ENCODE measurements around the gene PCDH9.

PCDH9 gene

DNA sequence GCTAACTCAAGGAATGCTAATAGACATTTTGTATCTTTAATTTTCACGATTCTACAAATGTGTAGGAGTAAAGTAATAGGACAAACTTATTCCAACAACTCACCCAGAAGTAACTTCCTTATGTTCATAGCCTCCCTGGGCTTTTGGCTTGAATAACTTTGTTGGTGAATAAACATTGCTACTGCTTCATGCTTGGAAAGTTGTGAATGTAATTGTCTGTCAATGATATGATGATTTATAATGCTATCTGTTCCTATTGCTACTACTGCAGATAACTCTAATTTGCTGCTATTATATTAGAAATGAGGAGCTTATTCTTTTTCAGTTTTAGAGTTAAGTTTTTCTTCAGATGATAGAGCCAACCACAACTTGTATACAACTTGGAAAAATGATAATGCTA is 307.7 kb downstream of the PCDH9 start:
- Histone ChIP-seq H3K27me3 (ENCODE audit: insufficient read depth, poor library complexity, severe bottlenecking) (no peaks in the 10 kb centered on the region), H3K27ac (replicated peaks) (no peak overlapping the region), H3K4me3 (replicated peaks; ENCODE audit: insufficient read depth, low read length) (no peak overlapping the region)
- DNase-seq (ENCODE audit: low read depth in 1 of 2, low spot score in 1 of 2), result no peak
- TF ChIP-seq, protein P1, sequence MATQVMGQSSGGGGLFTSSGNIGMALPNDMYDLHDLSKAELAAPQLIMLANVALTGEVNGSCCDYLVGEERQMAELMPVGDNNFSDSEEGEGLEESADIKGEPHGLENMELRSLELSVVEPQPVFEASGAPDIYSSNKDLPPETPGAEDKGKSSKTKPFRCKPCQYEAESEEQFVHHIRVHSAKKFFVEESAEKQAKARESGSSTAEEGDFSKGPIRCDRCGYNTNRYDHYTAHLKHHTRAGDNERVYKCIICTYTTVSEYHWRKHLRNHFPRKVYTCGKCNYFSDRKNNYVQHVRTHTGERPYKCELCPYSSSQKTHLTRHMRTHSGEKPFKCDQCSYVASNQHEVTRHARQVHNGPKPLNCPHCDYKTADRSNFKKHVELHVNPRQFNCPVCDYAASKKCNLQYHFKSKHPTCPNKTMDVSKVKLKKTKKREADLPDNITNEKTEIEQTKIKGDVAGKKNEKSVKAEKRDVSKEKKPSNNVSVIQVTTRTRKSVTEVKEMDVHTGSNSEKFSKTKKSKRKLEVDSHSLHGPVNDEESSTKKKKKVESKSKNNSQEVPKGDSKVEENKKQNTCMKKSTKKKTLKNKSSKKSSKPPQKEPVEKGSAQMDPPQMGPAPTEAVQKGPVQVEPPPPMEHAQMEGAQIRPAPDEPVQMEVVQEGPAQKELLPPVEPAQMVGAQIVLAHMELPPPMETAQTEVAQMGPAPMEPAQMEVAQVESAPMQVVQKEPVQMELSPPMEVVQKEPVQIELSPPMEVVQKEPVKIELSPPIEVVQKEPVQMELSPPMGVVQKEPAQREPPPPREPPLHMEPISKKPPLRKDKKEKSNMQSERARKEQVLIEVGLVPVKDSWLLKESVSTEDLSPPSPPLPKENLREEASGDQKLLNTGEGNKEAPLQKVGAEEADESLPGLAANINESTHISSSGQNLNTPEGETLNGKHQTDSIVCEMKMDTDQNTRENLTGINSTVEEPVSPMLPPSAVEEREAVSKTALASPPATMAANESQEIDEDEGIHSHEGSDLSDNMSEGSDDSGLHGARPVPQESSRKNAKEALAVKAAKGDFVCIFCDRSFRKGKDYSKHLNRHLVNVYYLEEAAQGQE (IDR thresholded peaks at IDR 0.05; ENCODE audit: insufficient replicate concordance, low read depth), result no peak
- TF ChIP-seq GABPA (IDR thresholded peaks at IDR 0.05; ENCODE audit: low read depth) (no peak), CTCF (IDR thresholded peaks at IDR 0.05; ENCODE audit: insufficient read depth, low read length) (no peak), POLR2AphosphoS5 (IDR thresholded peaks at IDR 0.05; ENCODE audit: low read depth) (no peak), SPI1 (IDR thresholded peaks at IDR 0.05; ENCODE audit: borderline replicate concordance, low read depth) (no peak)

GRCh38 chr13:66921437-66921836 is 308.7 kb downstream of the PCDH9 start:
- H3K4me3 ChIP-seq (replicated peaks; ENCODE audit: insufficient read depth, low read length), result no peak overlapping the region
- no peaks in the 10 kb centered on the region for H3K27me3 ChIP-seq (ENCODE audit: insufficient read depth, poor library complexity, severe bottlenecking)
- H3K27ac ChIP-seq (replicated peaks), result no peak overlapping the region
- TF ChIP-seq POLR2AphosphoS5 (IDR thresholded peaks at IDR 0.05; ENCODE audit: low read depth), result no peak
- TF ChIP-seq GABPA (IDR thresholded peaks at IDR 0.05; ENCODE audit: low read depth), result no peak
- TF ChIP-seq CTCF (IDR thresholded peaks at IDR 0.05; ENCODE audit: insufficient read depth, low read length), result no peak
- TF ChIP-seq, protein P1 (IDR thresholded peaks at IDR 0.05; ENCODE audit: insufficient replicate concordance, low read depth), result no peak
- no peak for TF ChIP-seq SPI1 (IDR thresholded peaks at IDR 0.05; ENCODE audit: borderline replicate concordance, low read depth)
- DNase-seq (ENCODE audit: low read depth in 1 of 2, low spot score in 1 of 2), result no peak

DNA sequence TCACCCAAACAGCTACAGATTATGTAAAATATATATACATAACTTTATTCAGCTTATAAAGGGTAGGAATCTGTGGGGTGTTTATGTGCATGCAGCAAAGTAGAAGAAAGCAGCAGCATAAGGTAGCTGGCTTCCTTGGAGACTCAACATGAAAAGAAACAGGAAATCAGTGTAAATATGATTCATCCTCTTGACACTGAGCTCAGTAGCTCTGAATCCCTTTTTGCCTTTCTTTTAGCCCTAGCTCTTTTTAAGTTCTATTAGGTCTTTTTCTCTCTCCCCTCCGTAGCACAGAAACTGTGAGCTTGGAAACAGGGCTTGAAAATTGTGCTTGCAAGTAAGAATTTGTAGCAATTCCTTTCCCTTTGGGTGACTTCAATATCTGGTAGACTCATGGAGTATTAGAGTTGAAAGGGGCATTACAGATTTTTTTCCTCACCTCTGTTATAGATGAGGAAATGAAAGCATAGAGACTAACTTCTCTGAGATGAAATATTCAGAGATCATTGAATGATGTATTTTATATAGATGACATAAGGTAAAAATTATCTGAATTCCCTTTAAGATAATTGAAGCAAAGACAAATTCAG is 314.4 kb downstream of the PCDH9 start:
- Histone ChIP-seq H3K27ac (replicated peaks) (no peak overlapping the region), H3K27me3 (ENCODE audit: insufficient read depth, poor library complexity, severe bottlenecking) (no peaks in the 10 kb centered on the region), H3K4me3 (replicated peaks; ENCODE audit: insufficient read depth, low read length) (no peak overlapping the region)
- no peak for DNase-seq (ENCODE audit: low read depth in 1 of 2, low spot score in 1 of 2)
- TF ChIP-seq, protein P1 (IDR thresholded peaks at IDR 0.05; ENCODE audit: insufficient replicate concordance, low read depth), result no peak
- TF ChIP-seq POLR2AphosphoS5 (IDR thresholded peaks at IDR 0.05; ENCODE audit: low read depth), result no peak
- TF ChIP-seq SPI1 (IDR thresholded peaks at IDR 0.05; ENCODE audit: borderline replicate concordance, low read depth), result no peak
- TF ChIP-seq CTCF (IDR thresholded peaks at IDR 0.05; ENCODE audit: insufficient read depth, low read length), result no peak
- no peak for TF ChIP-seq GABPA (IDR thresholded peaks at IDR 0.05; ENCODE audit: low read depth)
